ENCODE data around the gene RPS4Y2.

GRCh38 chrY:20755808-20756207 is at the start of gene RPS4Y2:
- TF ChIP-seq CTCF (IDR thresholded peaks at IDR 0.05) (no peak), POLR2A (IDR thresholded peaks at IDR 0.05) (no peak)

Data from body of pancreas (tissue), 4 donors.